ENCODE results near the gene LILRB5.
"Not testable (repeated sequence)": the region's sequence is repeated elsewhere in the genome, so short reads cannot be mapped to it uniquely, and the experiment has no call there.

LILRB5 gene

DNA sequence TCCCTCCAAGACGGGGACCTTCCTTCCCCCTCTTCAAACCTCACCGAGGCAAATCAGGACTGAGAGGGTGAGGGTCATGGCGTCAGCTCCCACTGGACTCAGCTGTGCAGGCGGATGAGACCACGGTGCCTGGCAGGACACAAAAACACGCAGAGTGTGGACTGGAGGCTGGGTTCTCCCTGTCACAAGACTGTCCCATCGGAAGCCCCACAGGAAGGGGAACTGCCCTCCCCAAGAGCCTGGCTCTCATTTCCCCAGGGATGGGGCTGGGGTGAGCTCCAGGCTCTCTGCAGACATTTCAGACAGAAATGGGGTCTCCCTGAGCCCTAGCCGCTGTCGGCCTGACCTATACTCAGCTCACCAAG, at the start of gene LILRB5:
Gene LILRB5, minus strand, starts transcription at position 158 of the 365 bp plus-strand sequence. Its CDS starts 80 bp downstream, at position 78.
- no peak for DNase-seq (ENCODE audit: low spot score)

DNA sequence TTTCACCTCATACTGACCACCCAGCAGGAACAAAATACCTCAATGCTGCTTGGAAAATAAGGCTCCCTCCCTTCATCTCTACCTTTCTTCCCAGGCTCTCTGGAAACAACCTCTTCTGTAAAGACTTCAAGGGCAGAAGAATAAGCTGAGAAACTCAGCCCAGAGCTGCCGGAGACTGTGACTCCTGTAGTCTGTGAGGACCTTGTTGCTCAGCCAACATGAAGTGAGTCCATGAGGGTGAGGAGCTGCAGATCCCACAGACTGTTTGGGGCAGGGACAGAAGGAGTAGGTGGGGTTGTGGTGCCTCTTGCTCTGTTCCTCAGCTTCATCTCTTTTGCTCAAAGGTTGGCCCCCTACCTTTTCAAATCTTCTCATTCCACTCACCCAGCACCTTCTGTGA, 48.1 kb upstream of the LILRB5 start:
- DNase-seq (ENCODE audit: low spot score), result no peak

GRCh38 chr19:54302257-54302656, 45.2 kb upstream of the LILRB5 start:
- DNase-seq (ENCODE audit: low spot score), result no peak

- DNase-seq (ENCODE audit: low spot score), result no peak
Observed at GRCh38 chr19:54299515-54299914, 42.4 kb upstream of the LILRB5 start.

DNA sequence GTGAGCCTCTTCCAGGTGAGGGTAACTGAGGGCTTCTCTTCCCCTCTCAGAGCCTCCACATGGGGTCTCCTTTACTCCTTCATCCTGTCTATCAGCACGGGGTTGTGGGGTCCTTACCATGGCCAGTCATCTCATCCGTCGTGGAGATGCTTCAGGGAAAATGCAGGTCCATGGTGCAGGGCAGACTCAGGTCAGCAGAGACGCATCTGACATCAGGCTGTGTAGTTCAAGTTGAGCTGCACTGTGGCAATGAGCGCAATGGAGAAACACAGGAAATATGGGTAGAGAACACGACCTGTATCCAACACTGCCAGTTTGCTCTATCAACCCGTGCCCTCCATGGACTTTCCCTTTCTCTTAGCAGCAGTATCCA, 42.0 kb upstream of the LILRB5 start:
- no peak for DNase-seq (ENCODE audit: low spot score)

DNA sequence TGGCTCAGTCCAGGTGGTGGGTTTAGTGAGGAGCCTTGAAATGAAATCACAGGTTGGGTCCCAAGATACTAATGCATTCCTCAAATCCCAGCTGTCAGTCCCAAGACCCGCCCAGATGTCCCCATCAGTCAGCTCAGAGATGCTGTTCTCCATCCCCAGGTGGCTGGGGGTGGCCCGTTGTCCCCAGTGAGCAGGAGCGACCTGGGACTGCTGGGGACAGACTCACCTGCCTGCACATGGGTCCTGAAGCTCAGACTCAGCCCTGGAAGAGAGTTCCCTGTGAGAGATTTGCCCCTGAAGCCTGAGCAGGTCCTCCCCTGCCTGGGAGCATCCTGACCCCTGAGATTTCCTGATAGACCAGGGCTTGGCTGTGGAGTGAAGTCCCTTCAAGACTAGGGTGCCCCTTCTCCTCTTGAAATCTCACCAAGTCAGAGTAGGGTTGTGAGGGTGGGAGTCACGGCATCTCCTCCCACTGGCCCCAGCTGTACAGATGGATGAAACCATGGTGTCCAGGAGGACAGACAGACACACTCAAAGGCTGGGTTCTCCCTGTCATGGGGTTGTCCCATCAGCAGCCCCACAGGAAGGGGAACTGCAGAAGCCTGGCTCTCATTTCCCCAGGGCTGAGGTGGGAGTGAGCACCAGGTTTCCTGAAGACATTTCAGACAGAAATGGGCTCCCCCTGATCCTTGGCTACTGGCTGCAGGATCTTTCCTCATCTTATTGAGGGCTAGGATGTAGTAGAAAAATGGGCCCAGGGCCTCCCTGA, 41.5 kb upstream of the LILRB5 start:
- DNase-seq (ENCODE audit: low spot score), result no peak

DNA sequence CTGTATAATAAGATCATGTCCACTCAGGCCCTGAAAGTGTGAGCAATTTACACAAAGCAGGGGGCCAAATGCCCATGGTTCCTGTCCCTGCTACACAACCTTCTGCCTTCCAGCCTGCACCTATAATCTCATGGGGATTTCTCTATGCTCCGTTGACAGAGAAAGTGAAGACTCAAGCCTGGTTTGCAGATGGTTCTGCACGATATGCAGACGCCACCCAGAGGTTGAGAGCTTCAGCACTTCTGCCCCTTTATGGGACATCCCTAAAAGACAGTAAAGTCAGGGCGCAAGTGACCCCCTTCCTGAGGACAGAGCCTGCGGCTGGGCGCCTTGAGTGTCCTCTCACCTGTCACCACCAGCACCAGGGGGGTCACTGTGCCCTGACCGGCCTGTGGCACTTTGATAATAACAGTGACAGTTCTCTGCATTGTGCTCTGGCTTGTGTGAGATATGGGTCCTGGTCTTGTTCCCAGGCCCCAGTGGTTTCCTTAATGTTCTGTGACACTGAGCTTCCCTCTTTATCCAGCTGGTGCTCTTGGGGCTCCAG, 40.8 kb upstream of the LILRB5 start:
- DNase-seq (ENCODE audit: low spot score), result no peak

GRCh38 chr19:54294539-54294938, 37.5 kb upstream of the LILRB5 start:
- DNase-seq (ENCODE audit: low spot score), result no peak

DNA sequence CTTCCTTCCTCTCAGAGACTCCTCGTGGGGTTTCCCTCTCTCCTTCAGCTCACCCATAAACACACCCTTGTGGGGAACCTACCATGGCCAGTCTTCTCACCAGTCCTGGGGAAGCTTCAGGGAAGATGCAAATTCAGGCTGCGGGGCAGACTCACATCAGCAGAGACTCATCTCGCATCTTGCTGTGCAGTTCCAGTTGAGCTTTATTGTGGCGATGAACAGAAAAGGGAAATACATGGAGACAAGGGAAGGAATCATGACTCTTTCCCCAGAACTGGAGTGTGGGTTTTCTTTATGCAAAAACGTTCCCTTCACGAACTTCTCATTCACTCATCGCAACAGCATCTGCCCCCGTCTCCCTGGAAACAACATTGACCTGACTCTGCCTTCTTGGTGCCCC, 32.1 kb upstream of the LILRB5 start:
- not testable (repeated sequence) for DNase-seq (ENCODE audit: low spot score)

GRCh38 chr19:54287456-54287855, 30.4 kb upstream of the LILRB5 start:
- peak; percentile 35 for DNase-seq (ENCODE audit: low spot score)

DNA sequence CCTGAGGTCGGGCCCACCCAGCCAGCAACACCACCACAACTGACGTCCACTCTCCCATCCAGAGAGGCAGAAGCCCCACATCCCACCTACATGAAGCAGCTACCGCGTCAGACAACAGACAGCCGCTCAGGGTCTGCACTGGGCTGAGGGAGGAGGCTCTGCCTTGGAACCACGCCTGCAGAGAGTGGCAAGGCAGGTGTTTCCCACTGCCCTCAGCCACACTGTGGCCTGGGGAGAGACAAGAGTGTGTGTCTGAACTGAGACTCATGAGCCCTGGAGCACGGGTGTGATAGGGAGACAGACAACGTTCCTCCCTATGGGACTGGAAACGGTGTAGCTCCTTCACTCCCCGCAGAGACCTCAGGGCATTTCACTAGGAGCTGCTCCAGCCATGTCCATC, 29.2 kb upstream of the LILRB5 start:
- not testable (repeated sequence) for DNase-seq (ENCODE audit: low spot score)

- not testable (repeated sequence) for DNase-seq (ENCODE audit: low spot score)
Observed at GRCh38 chr19:54285427-54286056, 28.5 kb upstream of the LILRB5 start.

DNA sequence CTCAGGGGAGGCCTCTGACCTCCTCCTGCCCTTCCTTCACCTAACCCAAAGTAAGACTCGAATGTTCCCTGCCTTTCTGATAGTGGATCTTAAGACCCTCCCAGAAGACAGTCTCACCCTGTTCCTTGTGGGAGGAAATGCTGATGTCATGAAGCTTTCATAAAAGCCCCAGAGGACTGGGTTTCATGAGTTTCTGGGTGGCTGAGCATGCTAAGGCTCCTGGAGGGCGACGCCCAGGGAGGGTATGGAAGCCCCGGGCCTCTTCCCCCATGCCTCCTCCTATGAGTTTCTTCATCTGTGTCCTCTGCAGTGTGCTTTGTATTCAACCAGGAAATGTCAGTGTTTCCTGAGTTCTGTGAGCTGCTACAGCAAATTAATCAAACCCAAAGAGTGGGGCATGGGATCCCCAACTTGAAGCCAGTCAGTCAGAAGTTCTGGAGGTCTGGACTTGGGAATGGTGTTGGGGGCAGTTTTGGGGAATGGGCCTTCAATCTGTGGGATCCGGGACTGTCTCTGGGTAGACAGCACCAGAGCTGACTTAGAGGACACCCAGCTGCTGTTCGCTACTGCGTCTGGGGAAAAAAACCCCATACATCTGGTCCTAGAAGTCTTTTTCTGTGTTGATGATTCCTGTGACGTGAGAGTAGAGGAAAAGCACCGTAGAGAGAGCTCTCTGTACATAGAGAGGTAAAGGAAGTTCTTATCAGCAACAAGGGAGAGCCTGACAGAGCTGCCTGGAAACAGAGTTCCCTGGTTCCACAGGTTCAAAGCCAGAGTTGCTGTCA, 25.8 kb upstream of the LILRB5 start:
- no peak for DNase-seq (ENCODE audit: low spot score)

DNA sequence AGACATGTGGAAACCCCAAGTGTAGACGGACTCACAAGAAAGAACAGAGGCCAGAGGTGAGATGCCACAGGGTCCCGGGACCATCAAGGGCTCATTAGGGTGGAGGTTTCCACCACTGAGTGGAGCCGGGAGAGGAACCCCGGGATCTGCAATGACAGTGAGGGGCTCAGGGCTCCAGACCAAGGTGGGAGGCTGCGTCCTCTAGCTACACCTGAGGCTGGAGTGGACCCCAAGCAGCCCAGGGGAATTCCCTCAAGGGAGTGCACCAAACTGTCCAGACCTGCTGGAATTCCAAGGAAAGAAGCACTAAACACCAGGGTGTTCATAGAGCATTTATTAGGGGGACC, 24.6 kb upstream of the LILRB5 start:
- not testable (repeated sequence) for DNase-seq (ENCODE audit: low spot score)

DNA sequence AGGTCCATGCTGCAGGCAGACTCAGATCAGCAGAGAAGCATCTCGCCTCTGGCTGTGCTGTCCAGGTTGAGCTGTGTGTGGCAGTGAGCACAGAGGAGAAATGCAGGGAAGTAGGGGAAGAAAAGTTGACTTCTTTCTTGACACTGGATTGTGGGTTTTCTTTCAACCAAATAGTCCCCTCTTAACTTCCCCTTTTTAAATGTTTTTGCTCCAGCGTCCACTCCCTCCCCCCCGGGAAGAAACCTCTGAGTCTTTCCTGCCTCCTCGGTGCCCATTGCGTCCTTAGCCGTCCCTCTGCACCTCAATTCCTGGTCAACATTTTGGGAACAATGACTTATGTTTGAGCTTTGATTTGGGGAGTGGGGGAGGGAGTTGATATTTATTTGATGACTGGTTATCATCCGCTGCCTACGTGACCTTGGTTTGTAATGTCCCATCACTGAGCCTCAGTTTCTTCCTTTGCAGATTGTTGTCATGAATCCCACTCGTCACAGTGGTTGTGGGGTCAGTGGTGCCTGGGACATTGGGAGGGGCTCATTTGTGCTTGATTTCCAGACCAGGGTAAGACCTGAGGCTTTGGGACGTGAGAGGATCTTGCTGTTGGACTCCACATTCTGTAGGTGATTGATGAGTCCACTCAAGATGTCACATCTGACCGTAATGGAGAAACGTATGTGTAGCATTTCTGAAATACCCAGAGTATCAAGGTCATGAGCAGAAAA, 24.1 kb upstream of the LILRB5 start, which contains the start of gene LILRB2:
Gene LILRB2, minus strand, starts transcription at position 104 of the 722 bp plus-strand sequence. CDS start 614 bp downstream, outside the sequence.
- DNase-seq (ENCODE audit: low spot score), result no peak

DNA sequence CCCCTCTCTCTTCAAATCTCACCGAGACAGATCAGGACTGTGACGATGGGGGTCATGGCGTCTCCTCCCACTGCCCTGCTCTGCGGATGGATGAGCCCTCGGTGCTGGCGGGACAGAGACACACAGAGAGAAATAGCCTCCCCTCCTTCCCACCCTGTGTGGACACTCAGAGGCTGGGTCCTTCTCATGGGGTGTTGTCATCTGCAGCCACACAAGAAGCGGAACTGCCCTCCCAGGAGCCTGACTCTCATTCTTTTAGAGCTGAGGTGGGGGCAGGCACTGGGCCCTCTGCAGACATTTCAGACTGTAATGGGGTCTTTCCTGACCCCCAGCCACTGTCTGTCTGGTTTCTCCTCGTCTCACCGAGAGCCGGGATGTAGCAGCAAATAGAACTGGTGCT, 23.4 kb upstream of the LILRB5 start:
- not testable (repeated sequence) for DNase-seq (ENCODE audit: low spot score)

DNA sequence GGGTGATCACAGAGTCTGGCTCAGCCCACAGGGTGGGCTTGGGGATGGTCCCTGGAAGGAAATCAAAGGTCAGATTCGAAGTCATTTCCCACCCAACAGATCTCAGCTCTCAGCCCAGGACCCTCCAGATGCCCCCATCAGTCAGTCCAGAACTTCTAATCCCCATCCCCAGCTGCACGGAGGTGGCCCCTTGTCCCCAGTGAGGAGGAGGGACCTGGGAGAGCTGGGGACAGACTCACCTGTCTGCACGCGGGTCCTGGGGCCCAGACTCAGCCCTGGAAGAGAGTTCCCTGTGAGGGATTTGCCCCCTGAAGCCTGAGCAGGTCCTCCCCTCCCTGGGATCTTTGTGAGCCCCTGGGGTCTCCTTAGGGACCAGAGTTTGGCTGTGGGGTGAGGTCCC, 23.0 kb upstream of the LILRB5 start:
- DNase-seq (ENCODE audit: low spot score), result not testable (repeated sequence)

DNA sequence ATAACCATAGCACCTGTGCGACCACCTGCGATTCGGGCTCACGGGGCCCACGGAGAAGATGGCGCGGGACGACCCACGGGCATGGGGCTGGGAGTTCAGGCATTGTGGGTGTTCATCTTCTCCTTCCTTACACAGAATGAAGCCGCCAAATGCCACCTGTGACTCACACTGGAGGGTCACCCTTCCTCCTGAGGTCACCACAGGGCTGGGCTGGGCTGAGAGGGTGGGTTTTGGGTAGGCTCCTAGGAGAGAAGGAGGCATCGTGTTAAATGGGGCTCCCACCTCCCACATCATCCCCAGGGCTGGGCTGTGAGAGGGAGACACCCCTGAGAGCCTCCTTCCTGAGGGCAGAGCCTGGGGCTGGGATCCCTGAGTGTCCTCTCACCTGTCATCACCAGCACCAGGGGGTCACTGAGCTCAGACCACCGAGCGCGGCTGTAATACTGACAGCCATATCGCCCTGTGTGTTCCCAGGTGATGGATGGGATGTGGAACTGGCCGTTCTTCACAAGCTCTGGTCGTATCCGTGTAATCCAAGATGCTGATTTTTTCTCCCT, 22.4 kb upstream of the LILRB5 start:
- no peak for DNase-seq (ENCODE audit: low spot score)

DNA sequence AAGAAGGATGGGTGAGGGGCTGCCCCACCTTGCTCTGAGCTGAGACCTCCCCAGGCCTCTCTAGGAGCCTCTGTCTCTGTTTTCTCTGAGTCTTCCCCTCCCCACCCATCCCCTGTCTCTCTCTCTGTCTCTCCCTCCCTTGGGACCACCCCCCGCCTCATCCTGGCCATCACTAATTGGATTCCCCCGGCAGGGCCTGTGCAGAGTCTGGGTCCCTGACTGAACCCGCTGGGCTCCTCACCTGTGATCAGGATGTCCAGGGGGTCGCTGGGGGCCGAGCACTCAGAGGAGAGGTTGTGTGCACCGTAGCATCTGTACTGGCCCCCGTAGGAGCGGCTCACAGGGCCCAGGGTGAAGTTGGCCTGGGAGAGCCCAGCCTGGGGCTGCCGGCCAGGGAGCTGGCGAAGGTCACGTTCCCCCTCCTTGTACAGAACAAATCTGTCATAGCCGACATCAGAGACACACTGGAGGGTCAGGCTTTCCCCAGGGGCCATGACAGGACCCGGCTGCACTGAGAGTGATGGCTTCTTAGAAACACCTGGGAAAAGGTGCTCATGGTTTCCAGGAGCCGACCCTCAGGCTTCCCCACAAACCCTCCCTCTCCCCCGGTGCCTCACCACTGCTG, 21.6 kb upstream of the LILRB5 start:
- DNase-seq (ENCODE audit: low spot score), result not testable (repeated sequence)

- not testable (repeated sequence) for DNase-seq (ENCODE audit: low spot score)
Observed at GRCh38 chr19:54278056-54278455, 21.0 kb upstream of the LILRB5 start.

- DNase-seq (ENCODE audit: low spot score), result not testable (repeated sequence)
Observed at GRCh38 chr19:54277111-54277615, 20.1 kb upstream of the LILRB5 start.

Measured in kidney tubule cell (primary cell).